Measurements from ENCODE around the gene FERMT2.

DNA sequence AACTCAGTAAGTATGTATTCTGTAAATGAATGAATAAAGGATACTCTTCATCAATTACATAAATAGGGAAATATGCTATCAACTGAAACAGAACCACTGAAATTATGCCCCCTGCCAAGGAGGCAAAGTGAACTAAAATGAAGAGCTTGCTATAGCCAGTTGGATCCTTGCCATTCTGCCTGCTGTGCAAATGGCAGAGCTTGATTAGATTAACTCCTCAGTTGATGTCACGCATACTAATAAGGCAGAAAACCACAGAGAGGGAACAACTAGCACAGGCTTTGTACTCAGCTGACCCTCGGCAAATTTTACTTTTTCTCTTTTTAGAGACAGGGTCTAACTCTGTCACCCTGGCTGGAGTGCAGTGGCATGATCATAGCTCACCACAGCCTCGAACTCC, 36.7 kb upstream of the FERMT2 start:
- TF ChIP-seq POLR2AphosphoS5 (IDR thresholded peaks at IDR 0.05): no peak
- TF ChIP-seq, protein P1, sequence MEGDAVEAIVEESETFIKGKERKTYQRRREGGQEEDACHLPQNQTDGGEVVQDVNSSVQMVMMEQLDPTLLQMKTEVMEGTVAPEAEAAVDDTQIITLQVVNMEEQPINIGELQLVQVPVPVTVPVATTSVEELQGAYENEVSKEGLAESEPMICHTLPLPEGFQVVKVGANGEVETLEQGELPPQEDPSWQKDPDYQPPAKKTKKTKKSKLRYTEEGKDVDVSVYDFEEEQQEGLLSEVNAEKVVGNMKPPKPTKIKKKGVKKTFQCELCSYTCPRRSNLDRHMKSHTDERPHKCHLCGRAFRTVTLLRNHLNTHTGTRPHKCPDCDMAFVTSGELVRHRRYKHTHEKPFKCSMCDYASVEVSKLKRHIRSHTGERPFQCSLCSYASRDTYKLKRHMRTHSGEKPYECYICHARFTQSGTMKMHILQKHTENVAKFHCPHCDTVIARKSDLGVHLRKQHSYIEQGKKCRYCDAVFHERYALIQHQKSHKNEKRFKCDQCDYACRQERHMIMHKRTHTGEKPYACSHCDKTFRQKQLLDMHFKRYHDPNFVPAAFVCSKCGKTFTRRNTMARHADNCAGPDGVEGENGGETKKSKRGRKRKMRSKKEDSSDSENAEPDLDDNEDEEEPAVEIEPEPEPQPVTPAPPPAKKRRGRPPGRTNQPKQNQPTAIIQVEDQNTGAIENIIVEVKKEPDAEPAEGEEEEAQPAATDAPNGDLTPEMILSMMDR (IDR thresholded peaks at IDR 0.05): no peak
